GM12864 (cell line): ENCODE measurements around the gene C1QTNF1.

ENCODE experiments used
- DNase-seq: peaks from one replicate; pipeline ENCODE4 v3.0.0-alpha.2; 2011; ENCODE audit warnings: low read depth
- H3K4me3 ChIP-seq: 2 replicates; pipeline ENCODE4 v1.5.1; 2011; ENCODE audit warnings: mild to moderate bottlenecking, low read depth, low read length, control low read depth
- TF ChIP-seq, protein P1 (sequence below): IDR thresholded peaks from 2 replicates; pipeline ENCODE4 v1.5.1; 2011; ENCODE audit warnings: low read depth, mild to moderate bottlenecking, moderate library complexity, low read length, control low read depth, inconsistent platforms; ENCODE audit errors: missing control alignments

C1QTNF1 gene

DNA sequence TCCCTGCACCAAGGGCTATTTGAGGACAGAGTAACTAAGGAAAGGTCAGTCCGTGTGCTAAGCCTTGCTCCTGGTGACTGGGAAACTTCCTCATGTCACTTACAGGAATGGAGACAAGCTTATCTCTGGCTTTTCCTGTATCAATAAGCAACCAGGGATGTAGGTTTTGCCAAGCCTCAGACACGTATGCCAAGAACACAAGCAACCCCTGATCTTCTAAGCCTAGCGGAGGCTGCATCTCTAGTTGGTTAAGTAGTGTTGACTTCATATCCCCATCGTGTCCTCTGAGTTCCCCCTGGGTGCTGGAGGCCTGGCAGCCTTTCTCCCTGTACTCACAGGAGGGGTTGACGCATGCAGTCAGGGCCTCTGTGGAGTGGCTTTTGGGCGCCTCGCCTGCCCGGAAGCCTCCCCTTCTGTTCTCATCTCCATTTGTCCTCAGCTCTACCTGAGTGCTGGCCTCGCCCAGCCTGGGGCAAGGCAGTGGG is 1.4 kb upstream of the C1QTNF1 start:
- TF ChIP-seq, protein P1, sequence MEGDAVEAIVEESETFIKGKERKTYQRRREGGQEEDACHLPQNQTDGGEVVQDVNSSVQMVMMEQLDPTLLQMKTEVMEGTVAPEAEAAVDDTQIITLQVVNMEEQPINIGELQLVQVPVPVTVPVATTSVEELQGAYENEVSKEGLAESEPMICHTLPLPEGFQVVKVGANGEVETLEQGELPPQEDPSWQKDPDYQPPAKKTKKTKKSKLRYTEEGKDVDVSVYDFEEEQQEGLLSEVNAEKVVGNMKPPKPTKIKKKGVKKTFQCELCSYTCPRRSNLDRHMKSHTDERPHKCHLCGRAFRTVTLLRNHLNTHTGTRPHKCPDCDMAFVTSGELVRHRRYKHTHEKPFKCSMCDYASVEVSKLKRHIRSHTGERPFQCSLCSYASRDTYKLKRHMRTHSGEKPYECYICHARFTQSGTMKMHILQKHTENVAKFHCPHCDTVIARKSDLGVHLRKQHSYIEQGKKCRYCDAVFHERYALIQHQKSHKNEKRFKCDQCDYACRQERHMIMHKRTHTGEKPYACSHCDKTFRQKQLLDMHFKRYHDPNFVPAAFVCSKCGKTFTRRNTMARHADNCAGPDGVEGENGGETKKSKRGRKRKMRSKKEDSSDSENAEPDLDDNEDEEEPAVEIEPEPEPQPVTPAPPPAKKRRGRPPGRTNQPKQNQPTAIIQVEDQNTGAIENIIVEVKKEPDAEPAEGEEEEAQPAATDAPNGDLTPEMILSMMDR = no peak
- H3K4me3 ChIP-seq = no peak overlapping the region
- no peak for DNase-seq

DNA sequence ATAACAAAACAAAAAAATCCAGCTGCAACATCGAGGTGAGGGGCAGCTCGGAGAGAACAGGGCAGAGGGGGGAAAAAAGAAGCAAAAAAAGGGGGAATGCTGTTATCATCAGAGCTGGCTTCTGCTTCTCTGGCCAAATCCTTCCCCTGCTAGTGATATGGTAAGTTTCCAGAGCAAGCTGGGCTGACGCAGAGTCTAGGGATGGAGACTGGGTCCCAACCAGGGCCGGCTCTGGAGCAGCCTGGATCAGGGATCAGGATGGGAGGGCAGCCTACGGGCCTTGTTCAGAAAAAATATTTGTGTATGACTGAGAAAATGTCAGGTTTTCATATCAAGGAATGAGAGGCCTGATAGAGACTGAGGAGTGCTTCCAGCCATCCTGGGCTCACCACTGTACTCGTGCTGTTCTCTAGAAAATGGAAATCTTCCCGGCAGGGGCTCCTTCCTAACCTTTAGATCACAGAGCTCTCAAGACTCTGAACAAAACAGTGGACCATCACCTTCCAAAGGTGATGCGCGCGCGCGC is 726 bp upstream of the C1QTNF1 start:
- no peak overlapping the region for H3K4me3 ChIP-seq
- TF ChIP-seq, protein P1 = no peak
- DNase-seq = no peak

DNA sequence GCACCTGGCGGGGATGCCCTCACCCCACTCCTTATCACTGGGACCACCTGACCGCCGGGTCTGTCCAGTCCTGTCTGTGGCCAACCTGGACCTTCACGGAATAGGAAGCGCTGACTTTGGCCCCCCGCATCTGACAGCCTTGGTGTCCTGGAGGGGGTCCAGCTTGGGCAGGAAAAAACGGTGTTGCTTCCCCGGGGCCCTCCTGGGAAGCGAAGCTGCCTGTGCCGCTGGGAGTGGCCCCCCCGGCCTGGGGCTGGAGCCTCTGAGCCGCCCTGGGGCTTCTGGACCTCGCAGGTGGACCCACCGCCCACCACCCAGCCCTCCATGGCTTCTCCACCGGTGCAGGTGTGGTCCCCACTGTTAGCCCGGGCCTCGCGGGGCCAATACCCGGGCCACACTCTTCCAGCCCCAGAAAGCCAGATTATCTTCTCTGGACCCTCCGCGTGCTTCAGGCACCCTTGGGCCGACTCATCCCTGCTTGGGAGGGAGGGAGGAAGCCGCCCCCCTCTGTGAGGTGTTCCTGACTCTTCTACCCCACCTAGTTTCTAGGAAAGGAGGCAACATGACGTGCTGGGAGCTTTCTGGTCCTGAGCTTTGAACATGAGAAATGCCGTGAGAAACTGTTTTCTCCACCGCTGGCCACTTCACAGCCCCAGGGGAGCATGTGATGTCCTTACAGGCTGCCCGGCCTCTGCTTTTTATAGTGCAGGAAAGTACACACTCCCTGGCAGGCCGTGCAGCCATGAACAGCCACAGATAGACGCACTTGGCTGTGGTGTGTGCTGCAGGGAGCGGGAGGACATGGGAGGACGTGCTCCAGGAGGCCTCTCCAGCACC is 1.1 kb downstream of the C1QTNF1 start:
- H3K4me3 ChIP-seq = no peak overlapping the region
- DNase-seq = no peak
- TF ChIP-seq, protein P1 = no peak

DNA sequence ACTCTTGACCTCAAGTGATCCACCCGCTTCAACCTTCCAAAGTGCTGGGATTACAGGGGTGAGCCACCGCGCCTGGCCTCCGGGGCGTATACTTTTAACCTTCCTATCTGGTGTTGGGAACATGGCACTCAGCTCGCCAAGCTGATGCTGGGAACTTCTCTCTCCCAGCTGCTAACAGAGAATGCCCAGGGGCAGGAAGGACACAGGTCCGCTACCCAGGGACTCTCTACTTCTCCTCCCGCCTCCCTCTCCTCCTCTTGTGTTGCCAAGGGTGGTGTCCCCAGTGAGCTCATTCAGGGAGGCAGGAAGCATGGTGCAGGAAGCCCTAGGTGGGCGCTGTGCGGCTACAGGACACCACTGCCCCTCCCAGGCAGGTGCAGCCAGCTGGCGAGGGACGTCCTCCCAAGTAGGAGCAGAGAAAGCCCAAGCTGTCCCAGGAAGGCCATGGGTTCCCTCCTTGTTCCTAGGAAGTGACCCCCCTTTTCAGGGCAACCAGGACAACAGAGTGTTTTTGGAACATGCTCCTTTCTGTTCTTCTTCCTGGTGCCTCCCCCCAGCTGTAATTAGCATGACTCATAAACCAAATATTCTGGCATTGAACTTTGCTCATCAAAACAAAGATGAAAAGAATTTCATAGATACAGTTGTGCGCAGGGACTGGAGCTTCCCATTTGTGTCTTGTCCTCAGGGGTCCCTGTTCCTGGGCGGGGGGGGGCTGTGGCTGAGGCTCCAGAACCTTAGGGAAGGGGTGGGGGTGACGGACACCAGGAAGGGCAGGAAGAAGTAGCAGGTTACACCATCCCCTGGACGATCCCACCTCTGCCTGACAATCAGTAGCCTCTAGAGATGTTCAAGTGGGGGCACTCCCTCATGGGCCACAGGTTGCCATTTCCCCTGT is 2.7 kb downstream of the C1QTNF1 start:
- H3K4me3 ChIP-seq = no peak overlapping the region
- TF ChIP-seq, protein P1 = no peak
- DNase-seq = no peak

DNA sequence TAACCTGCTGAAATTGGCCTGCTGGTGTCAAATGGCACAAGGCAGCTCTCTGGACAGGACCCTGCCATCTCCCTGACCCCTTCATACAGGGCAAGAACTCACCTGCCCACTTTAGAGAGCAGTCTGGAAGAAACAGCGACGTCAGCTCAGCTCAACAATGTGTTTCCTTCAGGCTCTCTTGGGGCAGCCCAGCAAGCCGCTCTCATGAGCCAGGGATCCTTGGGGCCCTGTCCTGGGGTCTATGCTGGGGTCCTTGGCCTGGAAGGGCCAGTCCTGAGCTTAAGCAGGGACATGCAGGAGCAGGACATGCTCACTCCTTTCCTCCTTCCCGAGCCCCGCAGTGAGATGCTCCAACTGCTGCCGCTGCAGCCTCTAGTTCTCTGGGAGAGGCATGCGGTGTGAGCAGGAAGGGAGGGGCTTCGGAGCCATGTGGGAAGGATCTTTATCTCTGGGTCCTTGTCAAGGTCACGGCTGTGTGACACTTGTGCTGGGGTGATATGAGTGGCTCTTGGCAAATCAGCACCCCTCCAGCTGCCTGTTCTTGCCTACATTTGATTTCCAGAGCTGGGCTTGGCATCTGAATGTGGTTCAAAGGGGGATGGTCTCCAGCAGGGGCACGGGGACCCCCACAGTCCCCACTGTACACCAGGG is 3.4 kb downstream of the C1QTNF1 start:
- H3K4me3 ChIP-seq = no peak overlapping the region
- DNase-seq = no peak

DNA sequence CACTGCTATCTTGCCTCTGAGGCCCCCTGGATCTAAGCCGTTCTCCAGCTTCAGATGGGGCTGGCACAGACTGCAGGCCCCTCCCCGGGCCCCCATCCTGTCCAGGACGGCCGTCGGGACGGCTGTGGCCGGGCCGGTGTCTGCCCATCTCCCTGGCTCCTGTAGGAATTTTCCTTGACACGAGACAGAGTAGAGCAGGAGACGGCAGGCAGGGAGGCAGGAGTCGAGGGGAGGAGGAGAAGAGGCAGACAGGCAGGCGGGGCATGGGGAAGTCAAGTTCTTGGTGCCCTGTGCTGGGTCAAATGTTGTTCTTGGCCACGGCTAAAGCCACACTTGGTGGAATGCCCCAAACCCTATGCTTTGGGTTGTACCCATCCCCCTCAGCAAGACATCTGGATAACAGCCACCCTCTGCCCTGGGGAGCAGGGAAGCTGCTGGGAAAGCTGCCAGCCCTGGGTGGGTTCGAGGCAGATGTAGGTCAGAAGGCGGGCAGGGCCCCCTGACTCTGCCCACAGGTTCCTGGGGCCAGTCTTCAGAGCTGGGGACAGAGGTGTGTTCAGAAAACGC is 4.0 kb downstream of the C1QTNF1 start:
- DNase-seq = no peak
- H3K4me3 ChIP-seq = no peak overlapping the region
- TF ChIP-seq, protein P1 = no peak

More for the DNA sequence above, 3.4 kb downstream of the C1QTNF1 start:
- TF ChIP-seq, protein P1 = no peak
